ENCODE data around the gene CMSS1. TPM values are rescaled to one million over a fixed set of nuclear protein-coding genes. Genes with fewer than 3 reads are reported as not detected.

Gene CMSS1
- total RNA-seq, 1 experiment from 2014 or later = 70.6 TPM

- Mint-ChIP-seq H3K27me3 (ENCODE audit: low read depth) (peaks cover 15% of the 10 kb centered on the region), H3K4me3 (no peak overlapping the region), H3K27ac (no peak overlapping the region), H3K9me3 (no peaks in the 10 kb centered on the region), H3K36me3 (no peaks in the 10 kb centered on the region), H3K4me1 (peaks cover 17% of the 10 kb centered on the region)
- ATAC-seq (no peak), DNase-seq (ENCODE audit: low spot score) (no peak)
- no peak for TF ChIP-seq KAT7 (CRISPR knock-in tag; IDR thresholded peaks at IDR 0.05; ENCODE audit: borderline replicate concordance)
- ChIA-PET CTCF (no interaction called here), POLR2A (no interaction called here)
Observed at GRCh38 chr3:99883693-99884092, 66.0 kb downstream of the CMSS1 start.

- H3K9me3 Mint-ChIP-seq = no peaks in the 10 kb centered on the region
- TF ChIP-seq RELA (CRISPR knock-in tag; IDR thresholded peaks at IDR 0.05; ENCODE audit: borderline replicate concordance) = no peak
- TF ChIP-seq SMAD3 (CRISPR knock-in tag; IDR thresholded peaks at IDR 0.05; ENCODE audit: borderline replicate concordance) = no peak
- TF ChIP-seq HMGXB4 (CRISPR knock-in tag; IDR thresholded peaks at IDR 0.05) = no peak
- no peak for TF ChIP-seq KAT7 (CRISPR knock-in tag; IDR thresholded peaks at IDR 0.05; ENCODE audit: borderline replicate concordance)
- no peak for TF ChIP-seq ZNF425 (CRISPR knock-in tag; conservative IDR thresholded peaks at IDR 0.05)
- no peak for TF ChIP-seq NFATC4 (CRISPR knock-in tag; IDR thresholded peaks at IDR 0.05)
- no peak for TF ChIP-seq MAX (CRISPR knock-in tag; IDR thresholded peaks at IDR 0.05)
- no peak for TF ChIP-seq ZNF121 (CRISPR knock-in tag; IDR thresholded peaks at IDR 0.05)
- TF ChIP-seq FOXP4 (CRISPR knock-in tag; IDR thresholded peaks at IDR 0.05) = no peak
- TF ChIP-seq TP53 (CRISPR knock-in tag; IDR thresholded peaks at IDR 0.05) = no peak
Observed at GRCh38 chr3:99884484-99884883, 66.8 kb downstream of the CMSS1 start.

GRCh38 chr3:99885085-99885484 is 67.4 kb downstream of the CMSS1 start:
- TF ChIP-seq NR2C2 (CRISPR knock-in tag; IDR thresholded peaks at IDR 0.05) = no peak
- no peak for TF ChIP-seq FOXJ3 (CRISPR knock-in tag; IDR thresholded peaks at IDR 0.05; ENCODE audit: borderline replicate concordance)
- no peak for TF ChIP-seq JAZF1 (CRISPR knock-in tag; IDR thresholded peaks at IDR 0.05)
- no peak for TF ChIP-seq ZMAT4 (CRISPR knock-in tag; IDR thresholded peaks at IDR 0.05)
- TF ChIP-seq CTCF (IDR thresholded peaks at IDR 0.05) = no peak
- TF ChIP-seq MAX (CRISPR knock-in tag; IDR thresholded peaks at IDR 0.05) = no peak
- TF ChIP-seq CBFB (CRISPR knock-in tag; IDR thresholded peaks at IDR 0.05; ENCODE audit: low read depth) = no peak
- ChIA-PET POLR2A (no interaction called here), CTCF (no interaction called here)
- Mint-ChIP-seq H3K4me3 (no peak overlapping the region), H3K4me1 (peaks cover 20% of the 10 kb centered on the region), H3K9me3 (no peaks in the 10 kb centered on the region; the same call in 1 of the 2 replicates), H3K27ac (no peak overlapping the region), H3K27me3 (ENCODE audit: low read depth) (peaks cover 1% of the 10 kb centered on the region), H3K36me3 (no peaks in the 10 kb centered on the region)
- ATAC-seq (no peak), DNase-seq (ENCODE audit: low spot score) (no peak)

More at GRCh38 chr3:99884484-99884883, 66.8 kb downstream of the CMSS1 start:
- ChIA-PET CTCF (no interaction called here), POLR2A (no interaction called here)
- Mint-ChIP-seq H3K27ac (no peak overlapping the region), H3K27me3 (ENCODE audit: low read depth) (peaks cover 7% of the 10 kb centered on the region), H3K36me3 (no peaks in the 10 kb centered on the region), H3K4me3 (no peak overlapping the region), H3K4me1 (peaks cover 17% of the 10 kb centered on the region)
- no peak for DNase-seq (ENCODE audit: low spot score)
- ATAC-seq = no peak
